Pancreas (tissue), 10 donors: ENCODE results near the gene PAFAH1B1. TPM values are rescaled to one million over a fixed set of nuclear protein-coding genes. Genes with fewer than 3 reads are reported as not detected.

ENCODE experiments used
- ATAC-seq, 4 donors: fragments of 200-7000 bp; cut with Tn5 transposase; one replicate each; pipeline versions ENCODE4 v1.8.0 to v1.9.1; 2020; ENCODE audit warnings: mild to moderate bottlenecking in 4 of 4, moderate library complexity in 4 of 4
- DNase-seq, 6 donors: peaks; one replicate each; pipeline ENCODE4 v3.0.0-alpha.2; 2020
- FAIRE-seq: peaks from 2 replicates; lab custom pipeline; 2012; peaks lifted over from hg19 to GRCh38; lab: Jason Lieb, UNC
- H3K27ac ChIP-seq, 4 donors: fragments of 200-600 bp; sonication (generic); 1 replicate in 3 of 4; 2 replicates in 1 of 4; pipeline versions ENCODE4 v1.5.0 to v1.8.0; 2020
- H3K27me3 ChIP-seq, 4 donors: fragments of 200-600 bp; one replicate each; pipeline ENCODE4 v1.8.0; 2021
- H3K36me3 ChIP-seq, 3 donors: fragments of 200-600 bp; sonication (generic) in 1 of 3; one replicate each; pipeline versions ENCODE4 v1.5.0 to v1.8.0; 2020 to 2021
- H3K4me1 ChIP-seq, 3 donors: fragments of 200-600 bp; one replicate each; pipeline ENCODE4 v1.8.0; 2021
- H3K4me3 ChIP-seq, 4 donors: fragments of 200-600 bp; sonication (generic) in 2 of 4; one replicate each; pipeline versions ENCODE4 v1.5.0 to v1.8.0; 2020 to 2021
- H3K9me3 ChIP-seq, 4 donors: fragments of 200-600 bp; one replicate each; pipeline ENCODE4 v1.8.0; 2021
- CTCF ChIP-seq, 4 donors: fragments of 200-600 bp; sonication (generic) in 3 of 4; IDR thresholded peaks; one replicate each; pipeline versions ENCODE4 v1.5.0 to v1.8.0; 2021; ENCODE audit warnings: antibody characterized with exemption in 4 of 4
- WGBS, 2 donors: extraction: QIAGEN DNeasy Blood & Tissue Kit; methylation state at CpG; one replicate each; pipeline ENCODE4 v1.1.7; 2013; 5-methylcytosine and 5-hydroxymethylcytosine counted together
- intact Hi-C, 3 donors: fragments of 100-400 bp; cut with DNase I; formaldehyde crosslinking; loops; one replicate each; pipeline versions ENCODE4 v1.11.1 to v1.14.2; 2022
- polyA plus RNA-seq, 2 donors: library from polyadenylated mRNA; stranded (reverse); fragments of 200-250 nt; gene quantifications; one replicate each; pipeline ENCODE4 v1.2.3, GENCODE V29; 2013
- total RNA-seq, 6 donors: library from RNA; stranded (reverse); fragmentation: NEBNext Ultra II Directional in 4 of 6; extraction: Animal tissue kit (Norgen Biotek cat#: 25700) in 4 of 6; gene quantifications; one replicate each; pipeline versions ENCODE4 v1.2.1 to v1.2.4, GENCODE V29; 2021 to 2023
- donor health status: healthy with polysubstance abuse.
- donor health status: DM: no; HTN: no; CAD: no; lungs with moderate emphysema.
- donor health status: DM: no; HTN: no; CAD: no.
- donor health status: control.
- donor health status: control.
- donor health status: Bipolar disorder and iron deficiency.
- donor health status: DM: yes; HTN: yes; CAD: no.
- donor health status: DM: no; HTN: no; CAD: no.
- donor health status: DM: no; HTN: no; CAD: no.
- donor health status: DM: yes; HTN: yes; CAD: no.

The PAFAH1B1 gene
- total and polyA plus RNA-seq, 8 donors: 17.3 to 66.1 (median 34.9) TPM

- H3K9me3 ChIP-seq: no peaks in the 10 kb centered on the region
- FAIRE-seq (no peak), ATAC-seq (no peak), DNase-seq (peak in 4 of 6 donors; percentile 25 to 77 (median 48))
- no peak for TF ChIP-seq CTCF (IDR thresholded peaks at IDR 0.05)
- peaks cover 0 to 64% (median 40%) of the 10 kb centered on the region in 3 donors for H3K36me3 ChIP-seq
- intact Hi-C loops: no loop called here
- H3K27ac ChIP-seq: no peak overlapping the region
- WGBS, 2 donors: 91 to 93% methylated on average over 57 to 70 of the region's 71 CpGs
- H3K27me3 ChIP-seq: no peaks in the 10 kb centered on the region
- H3K4me1 ChIP-seq: no peaks in the 10 kb centered on the region
- no peak overlapping the region for H3K4me3 ChIP-seq
Measured at GRCh38 chr17:2691965-2692780, 98.7 kb downstream of the PAFAH1B1 start.

DNA sequence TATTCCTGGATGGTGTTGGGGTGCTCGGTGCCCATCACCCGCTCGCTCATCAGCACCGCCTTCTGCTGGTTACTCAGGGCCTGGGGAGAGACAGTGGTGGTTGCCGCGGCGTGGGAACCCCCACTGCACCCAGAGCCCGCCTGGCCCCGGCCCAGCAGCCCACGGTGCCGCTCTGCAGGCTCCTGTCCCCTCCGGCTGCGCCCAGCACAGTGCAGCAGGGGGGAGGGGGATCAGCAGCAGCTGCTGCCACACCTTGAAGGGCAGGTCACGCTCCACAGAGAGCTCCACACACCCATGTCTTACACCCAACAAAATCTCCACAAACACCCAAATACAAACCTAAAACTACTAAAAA lies 99.3 kb downstream of the PAFAH1B1 start:
- Histone ChIP-seq H3K27ac (no peak overlapping the region), H3K27me3 (no peaks in the 10 kb centered on the region), H3K4me1 (no peaks in the 10 kb centered on the region), H3K36me3 (peaks cover 2 to 70% (median 45%) of the 10 kb centered on the region in 3 donors), H3K4me3 (no peak overlapping the region), H3K9me3 (no peaks in the 10 kb centered on the region)
- no peak for DNase-seq
- no peak for FAIRE-seq
- ATAC-seq: no peak
- intact Hi-C loops: no loop called here
- WGBS, 2 donors: 96 to 98% methylated on average over 10 to 14 of the region's 14 CpGs
- TF ChIP-seq CTCF (IDR thresholded peaks at IDR 0.05): no peak

- Histone ChIP-seq H3K36me3 (peaks cover 3 to 80% (median 52%) of the 10 kb centered on the region in 3 donors), H3K9me3 (no peaks in the 10 kb centered on the region), H3K4me1 (no peaks in the 10 kb centered on the region), H3K27ac (no peak overlapping the region), H3K4me3 (no peak overlapping the region), H3K27me3 (no peaks in the 10 kb centered on the region)
- no peak for FAIRE-seq
- 91 to 93% methylated on average over 34 to 37 of the region's 37 CpGs for WGBS, 2 donors
- DNase-seq: peak in 3 of 6 donors; percentile 15 to 80 (median 43)
- TF ChIP-seq CTCF (IDR thresholded peaks at IDR 0.05): no peak
- intact Hi-C loops: no loop called here
- no peak for ATAC-seq
Measured at GRCh38 chr17:2693561-2694380, 100.3 kb downstream of the PAFAH1B1 start.

DNA sequence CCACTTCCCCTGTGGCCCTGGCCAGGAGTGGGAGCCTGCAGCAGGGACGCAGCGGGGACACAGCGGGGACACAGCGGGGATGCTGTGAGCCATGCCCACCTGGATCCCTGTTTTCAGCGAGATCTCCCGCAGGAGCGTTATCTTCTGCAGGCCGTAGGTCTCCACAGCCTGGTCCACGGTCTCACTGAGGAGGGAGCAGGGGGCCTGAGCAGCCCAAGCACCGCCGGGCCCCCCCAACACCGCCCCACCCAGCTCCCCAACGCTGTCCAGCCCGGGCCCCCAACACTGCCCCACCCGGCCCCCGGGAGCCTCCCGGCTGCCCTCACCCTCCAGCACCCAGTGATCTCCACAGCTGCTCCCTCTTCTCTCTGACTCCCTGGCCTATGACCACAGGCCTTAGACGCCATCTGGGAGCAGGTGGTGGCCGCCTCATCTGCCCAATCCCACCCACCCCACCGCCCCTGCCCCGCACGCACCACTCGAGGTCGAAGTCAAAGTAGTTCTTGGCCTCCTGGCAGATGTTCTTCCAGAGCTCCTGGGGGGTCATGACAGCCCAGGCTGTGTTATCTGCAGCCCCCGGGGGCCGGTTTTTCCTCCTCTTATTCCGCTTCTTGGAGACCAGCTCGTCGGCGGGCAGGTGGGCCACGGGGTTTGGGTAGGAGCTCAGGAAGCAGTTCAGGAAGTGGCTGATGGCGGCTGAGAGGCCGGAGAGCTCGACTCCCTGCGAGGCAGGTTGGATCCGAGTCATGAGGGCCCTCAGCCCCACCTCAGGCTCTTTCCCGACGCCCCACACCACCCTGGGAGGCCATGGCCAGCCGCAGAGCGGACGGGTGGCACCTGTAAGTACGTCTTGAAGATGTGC lies 101.2 kb downstream of the PAFAH1B1 start:
- ATAC-seq: no peak
- DNase-seq: peak in 3 of 6 donors; percentile 10 to 69 (median 58)
- H3K9me3 ChIP-seq: no peaks in the 10 kb centered on the region
- 92 to 93% methylated on average over 38 to 42 of the region's 42 CpGs for WGBS, 2 donors
- no peak overlapping the region for H3K4me3 ChIP-seq
- H3K36me3 ChIP-seq: peaks cover 3 to 86% (median 52%) of the 10 kb centered on the region in 3 donors
- TF ChIP-seq CTCF (IDR thresholded peaks at IDR 0.05): no peak
- no peak for FAIRE-seq
- no peaks in the 10 kb centered on the region for H3K4me1 ChIP-seq
- no peak overlapping the region for H3K27ac ChIP-seq
- H3K27me3 ChIP-seq: no peaks in the 10 kb centered on the region
- intact Hi-C loops: no loop called here
